Iris pigment epithelial cell (primary cell): ENCODE measurements around the gene A4GNT.
"Not testable (repeated sequence)": the region's sequence is repeated elsewhere in the genome, so short reads cannot be mapped to it uniquely, and the experiment has no call there.

ENCODE experiments used
- DNase-seq: peaks from one replicate; pipeline ENCODE4 v3.0.0-alpha.2; 2011; ENCODE audit warnings: low read depth

Gene A4GNT

DNA sequence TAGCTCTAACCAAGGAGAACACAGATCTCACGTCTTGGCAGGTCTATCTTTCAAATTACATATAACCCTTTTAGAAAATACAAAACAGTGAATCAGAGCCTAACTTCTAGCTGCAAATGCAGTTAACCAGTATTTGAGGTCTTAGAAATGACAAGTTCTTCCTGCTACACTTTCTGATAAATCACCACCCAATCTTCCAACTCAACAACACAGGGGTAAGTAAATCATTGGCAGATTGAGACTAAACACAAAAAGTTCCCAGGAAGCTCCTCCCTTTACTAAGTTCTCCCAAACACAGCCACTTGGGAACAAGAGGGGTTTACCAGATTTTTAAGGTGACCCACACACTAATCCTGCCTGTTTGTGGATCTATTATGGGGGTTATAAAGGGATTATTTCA lies at the start of gene A4GNT:
A4GNT (minus strand) TSS at position 152 of the 400 bp plus-strand sequence. CDS start 1,134 bp downstream, outside the sequence.
- no peak for DNase-seq

DNA sequence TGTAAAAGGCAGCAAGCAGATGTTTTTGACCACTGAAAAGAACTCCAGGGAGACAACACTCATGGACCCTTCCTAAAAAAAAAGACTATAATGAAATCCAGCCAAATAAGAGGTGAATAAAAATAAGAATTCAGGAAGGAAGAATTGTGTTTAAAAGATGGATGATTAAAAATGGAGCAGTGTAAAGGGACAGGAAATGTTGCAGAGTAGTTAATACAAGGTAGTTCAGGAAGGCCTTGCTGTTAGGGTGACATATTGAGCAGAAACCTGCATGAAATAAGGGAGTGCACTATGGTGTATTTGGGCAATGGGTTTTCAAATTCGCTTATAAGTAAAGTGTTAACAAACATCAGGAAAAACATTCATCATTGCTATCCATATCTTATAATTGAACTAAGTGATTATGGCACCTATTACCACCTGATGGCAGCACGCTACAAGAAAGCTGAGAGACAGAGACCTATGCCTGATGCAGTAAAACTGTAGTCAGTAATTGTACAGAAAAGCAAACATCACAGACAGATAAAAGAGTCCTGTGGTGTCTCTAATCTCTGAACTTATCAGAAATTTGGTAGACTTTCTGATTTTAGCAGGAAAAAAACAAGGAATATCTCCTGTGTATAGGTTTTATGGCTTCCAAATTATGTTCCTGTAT lies 48.3 kb upstream of the A4GNT start:
- peak; percentile 61 for DNase-seq

DNA sequence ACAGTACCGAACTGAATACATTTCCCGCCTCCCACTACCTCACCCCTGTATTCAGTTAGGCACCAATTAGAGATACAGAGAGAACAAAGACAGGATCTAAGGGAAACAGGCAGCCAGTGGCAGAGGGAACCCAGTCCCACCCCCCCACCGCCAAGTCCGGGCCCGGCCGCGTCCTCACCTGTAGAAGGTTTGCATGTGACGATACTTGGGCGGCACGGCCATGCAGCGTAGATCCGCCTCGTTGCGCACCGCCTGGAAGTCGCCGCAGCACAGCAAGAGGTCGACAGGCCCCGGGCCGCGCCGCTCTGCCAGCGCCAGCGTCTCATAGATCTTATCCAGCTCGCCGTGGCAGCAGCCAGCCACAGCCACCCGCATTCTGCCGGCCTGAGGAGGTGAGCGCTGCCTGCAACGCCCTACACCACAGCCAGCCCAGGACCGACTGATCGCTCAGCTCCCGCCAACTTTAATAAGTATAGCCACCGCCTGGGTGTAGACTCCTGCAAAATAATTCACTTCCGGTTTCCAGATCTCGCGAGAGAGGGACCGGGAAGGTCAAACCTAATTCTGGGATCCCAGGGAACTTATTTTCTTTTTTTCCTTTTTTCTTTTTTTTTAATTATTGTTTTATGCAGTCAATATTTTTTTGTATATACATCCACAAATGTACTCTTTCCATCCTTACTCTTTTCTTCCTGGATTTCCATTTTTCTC lies 42.4 kb upstream of the A4GNT start, which contains the start of gene DBR1:
DBR1 (minus strand) TSS at position 501 of the 711 bp plus-strand sequence; CDS start at position 375, 126 bp downstream.
- peak; percentile 80 for DNase-seq

DNA sequence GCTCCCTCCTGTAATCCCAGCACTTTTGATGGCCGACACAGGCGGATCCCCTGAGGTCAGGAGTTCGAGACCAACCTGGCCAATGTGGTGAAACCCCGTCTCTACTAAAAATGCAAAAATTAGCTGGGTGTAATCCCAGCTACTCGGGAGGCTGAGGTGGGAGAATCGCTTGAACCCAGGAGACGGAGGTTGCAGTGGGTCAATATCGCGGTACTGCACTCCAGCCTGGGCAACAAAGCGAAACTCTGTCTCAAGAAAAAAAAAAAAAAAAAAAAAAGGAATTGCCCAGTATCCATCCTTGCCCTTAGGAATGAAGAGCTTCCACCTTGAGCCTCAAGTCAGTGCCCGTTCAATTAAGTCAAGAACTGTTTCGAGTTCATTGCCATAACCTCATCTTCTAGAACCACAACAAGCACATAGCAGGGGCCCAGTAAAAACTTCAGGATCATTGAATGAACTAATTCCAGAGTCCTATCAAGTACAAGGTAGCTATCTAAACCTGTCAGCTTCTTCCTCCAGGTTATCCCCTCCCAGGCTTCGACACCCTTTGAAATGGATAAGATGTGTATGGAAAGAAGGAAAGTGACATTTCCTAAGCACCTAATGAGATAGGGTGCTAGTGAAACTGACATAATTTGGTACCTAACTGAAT lies 41.7 kb upstream of the A4GNT start:
- DNase-seq = peak; percentile 9

DNA sequence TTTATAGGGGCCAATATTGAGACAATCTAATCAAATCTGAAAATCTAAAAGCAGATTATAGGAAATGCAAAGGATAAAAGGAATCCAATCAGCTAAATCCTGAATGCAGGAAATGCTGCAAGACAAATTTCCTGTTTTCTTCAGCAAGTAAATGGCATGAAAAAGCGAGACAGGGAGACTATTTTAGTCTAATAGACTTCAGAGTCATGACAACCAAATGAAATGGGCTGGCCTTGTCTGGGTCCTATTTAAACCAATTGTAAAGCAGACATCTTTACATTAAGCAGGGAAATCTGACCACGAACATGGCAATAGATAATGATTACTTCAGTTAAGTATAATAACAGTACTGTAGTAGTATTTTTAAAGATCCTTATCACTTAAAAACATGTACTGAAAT lies 40.4 kb upstream of the A4GNT start:
- DNase-seq = no peak

DNA sequence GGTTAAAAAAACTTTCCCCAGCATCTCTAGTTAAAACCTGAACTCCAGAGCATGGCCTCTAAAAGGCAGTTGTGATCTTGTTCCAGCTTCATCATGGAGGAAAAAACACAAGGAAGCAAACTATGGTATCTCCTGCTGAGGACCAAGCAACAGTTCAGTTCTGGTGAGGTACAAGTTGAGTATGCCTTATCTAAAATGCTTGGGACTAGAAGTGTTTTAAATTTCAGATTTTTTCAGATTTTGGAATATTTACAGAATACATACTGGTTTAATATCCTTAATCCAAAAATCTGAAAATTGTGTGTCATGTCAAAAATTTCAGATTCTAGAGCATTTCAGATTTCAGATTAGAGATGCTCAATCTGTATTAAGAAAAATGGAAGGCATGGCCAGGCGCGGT lies 32.9 kb upstream of the A4GNT start:
- DNase-seq = no peak

DNA sequence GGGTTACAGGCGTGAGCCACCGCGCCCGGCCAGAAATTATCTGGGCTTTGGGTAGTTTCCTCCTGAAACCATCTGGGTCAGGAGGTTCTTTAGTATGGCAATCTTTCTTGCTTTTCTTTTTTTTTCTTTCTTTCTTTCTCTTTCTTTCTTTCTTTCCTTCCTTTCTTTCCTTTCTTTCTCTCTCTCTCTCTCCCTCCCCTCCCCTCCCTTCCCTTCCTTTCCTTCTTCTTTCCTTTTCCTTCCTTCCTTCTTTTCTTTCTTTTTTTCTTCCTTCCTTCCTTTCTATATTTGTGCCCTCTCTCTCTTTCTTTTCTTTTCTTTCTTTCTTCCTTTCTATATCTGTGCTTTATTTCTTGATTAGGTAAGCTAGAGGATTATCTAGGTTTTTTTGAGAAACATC lies 25.6 kb upstream of the A4GNT start:
- DNase-seq = no peak

DNA sequence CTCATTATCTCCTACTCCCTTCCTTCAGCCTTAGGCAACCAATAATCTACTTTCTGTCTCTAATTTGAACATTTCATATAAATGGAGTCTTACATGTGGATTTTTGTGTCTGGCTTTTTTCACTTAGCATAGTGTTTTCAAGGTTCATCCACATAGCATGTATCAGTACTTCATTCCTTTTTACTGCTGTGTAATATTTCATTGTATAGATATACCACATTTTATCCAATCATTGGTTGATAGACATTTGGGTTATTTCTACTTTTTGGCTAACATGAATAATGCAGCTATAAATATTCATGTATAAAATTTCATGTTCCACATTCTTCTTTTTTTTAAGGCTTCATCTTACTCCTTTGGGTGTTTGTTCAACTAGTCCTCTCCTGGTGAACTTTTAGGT lies 22.3 kb upstream of the A4GNT start:
- no peak for DNase-seq

DNA sequence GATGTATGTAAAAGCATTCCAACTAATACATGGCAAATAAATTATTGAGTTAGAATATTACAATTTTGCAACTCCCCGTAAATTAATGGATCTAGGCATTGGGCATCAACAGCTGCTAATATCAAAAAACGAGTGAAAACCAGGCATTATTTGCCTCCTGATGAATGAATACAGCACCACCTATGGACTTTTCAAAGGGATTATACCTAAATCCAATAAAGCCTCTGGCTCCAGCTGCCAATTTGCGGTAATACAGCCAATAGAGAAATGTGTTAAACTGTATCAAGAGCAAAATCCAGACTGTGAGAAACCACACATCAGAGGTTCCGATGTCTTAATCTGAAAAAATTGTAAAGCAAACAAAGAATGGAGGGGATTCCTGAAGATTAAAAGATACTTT lies 16.3 kb upstream of the A4GNT start:
- no peak for DNase-seq

DNA sequence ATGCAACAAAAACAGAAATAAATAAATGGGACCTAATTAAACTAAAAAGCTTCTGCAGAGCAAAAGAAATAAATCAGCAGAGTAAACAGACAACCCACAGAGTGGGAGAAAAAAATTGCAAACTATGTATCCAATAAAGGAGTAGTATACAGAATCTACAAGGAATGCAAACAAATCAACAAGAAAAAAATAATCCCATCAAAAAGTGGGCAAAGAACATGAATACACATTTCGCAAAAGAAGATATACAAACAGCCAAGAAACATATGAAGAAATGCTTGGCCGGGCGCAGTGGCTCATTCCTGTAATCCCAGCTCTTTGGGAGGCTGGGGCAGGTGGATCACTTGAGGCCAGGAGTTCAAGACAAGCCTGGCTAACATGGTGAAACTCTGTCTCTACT lies 10.0 kb upstream of the A4GNT start:
- not testable (repeated sequence) for DNase-seq

DNA sequence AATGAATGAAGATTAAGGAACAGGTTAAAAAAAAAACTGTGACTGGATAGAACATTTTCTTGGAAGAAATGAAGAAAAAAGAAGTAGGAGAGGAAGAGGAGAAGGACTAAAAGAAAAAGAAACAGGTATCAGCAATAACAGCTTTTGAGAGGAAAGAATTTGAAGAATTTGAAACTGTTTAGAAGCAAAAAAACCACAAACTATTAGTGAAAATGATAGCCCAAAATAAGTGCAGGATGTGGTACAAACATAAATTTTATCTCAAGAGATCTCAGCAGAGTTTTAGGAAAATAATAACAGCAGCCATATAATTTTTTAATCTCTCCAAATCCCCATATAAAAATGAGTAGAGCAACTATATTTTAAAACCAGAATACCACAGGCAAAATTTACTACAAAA lies 8.8 kb upstream of the A4GNT start:
- DNase-seq = no peak

DNA sequence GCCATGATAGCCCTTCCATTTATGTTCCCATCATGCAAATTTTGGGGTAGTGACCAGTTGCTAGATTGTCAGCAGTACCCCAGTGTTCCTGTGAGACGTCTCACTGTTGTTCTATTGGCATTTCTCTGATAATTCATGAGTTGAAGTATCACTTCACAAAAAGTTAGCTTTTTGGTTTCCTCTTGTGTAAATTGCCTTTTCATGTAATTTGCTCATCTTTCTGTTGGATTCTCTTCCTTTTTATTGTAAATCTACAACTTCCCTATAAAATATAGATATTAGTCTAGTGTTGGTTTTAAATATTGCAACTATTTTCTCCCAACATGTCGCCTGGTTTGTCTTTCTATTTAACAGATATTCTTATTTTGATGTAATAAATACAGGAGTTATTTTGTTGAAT lies 7.5 kb upstream of the A4GNT start:
- no peak for DNase-seq

DNA sequence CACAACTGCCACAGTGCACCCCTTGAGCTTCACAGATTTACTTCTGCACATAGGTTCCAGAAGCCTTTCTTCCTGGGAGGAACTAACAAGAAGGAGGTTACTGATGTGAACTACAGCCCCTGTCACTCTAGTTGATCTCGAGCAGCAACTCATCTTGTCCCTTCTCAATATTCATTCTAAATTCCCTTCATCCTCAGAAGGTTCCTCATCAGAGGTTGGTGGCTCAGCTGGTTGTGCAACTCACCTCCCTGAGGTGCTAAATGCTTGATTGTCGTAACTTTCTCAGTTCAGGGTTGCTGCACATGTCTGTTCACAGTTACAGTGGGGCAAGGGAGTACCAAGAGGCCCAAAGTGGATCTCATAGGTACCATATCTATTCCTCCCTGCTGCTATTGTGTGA lies 5.7 kb upstream of the A4GNT start:
- DNase-seq = no peak

DNA sequence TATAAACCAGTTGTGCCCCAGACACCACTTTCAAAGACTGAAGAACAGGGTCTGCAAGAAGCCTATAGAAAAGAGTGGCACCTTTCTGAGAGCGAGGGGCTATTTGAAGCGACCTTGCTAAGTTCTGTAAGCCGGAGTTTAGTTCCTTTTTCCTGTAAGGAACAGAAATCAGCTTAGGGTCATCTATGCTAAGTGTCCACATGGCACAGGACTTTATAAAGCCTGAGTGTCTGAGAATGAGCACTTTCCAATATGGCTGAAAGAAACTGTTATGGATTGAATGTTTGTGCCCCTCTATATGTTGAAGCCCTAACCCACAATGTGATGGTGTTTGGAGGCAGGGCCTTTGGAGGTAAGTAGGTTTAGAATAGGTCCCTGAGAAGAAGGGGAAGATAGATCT lies 4.0 kb upstream of the A4GNT start:
- DNase-seq = no peak

DNA sequence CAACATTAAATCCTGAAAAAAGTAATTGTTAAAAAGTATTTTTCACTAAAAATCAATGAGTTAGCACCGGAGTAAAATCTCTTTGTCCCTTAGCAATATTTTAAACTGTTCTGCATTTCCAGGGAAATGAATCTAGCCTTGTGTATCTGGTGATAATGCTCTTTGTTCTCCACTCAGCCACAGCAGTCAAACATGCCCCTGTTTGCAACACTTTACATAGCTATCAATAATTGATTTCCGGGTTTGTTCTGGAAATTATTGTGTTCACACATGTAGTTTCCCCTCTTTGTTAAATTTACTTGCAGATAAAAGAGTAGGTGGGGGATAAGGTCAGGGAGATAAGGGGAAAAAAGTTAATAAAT lies 3.6 kb upstream of the A4GNT start:
- no peak for DNase-seq

DNA sequence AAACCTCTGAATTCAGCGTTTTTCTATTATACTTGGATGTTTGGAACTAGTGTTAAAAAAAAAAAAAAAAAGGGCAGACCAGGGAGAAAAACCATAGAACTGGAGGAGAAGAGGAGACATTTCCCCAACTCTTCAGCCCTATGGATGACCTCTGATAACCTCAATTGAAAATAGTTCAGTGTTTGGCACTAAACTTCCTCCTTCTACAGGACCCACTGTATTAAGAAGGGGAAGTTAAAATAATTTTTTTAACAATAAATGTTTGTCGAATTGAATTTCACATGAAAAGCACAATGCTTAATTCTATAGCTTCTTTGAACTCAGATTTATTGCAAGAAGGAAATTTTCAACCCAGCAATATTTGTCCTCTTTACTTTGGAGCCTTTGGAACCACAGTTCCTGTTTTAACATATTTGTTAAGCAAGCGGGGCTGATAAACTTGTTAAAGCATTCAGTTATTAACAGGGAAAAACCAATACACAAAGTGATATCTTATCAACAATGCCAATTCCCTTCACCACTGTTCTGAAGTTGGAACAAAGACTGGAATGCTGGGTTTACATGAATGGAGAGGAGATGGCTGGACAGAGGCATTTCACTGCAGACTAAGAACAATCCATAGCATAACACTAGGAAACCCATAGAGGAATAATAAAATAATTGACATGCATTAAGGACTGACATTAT lies 3.1 kb upstream of the A4GNT start:
- no peak for DNase-seq

DNA sequence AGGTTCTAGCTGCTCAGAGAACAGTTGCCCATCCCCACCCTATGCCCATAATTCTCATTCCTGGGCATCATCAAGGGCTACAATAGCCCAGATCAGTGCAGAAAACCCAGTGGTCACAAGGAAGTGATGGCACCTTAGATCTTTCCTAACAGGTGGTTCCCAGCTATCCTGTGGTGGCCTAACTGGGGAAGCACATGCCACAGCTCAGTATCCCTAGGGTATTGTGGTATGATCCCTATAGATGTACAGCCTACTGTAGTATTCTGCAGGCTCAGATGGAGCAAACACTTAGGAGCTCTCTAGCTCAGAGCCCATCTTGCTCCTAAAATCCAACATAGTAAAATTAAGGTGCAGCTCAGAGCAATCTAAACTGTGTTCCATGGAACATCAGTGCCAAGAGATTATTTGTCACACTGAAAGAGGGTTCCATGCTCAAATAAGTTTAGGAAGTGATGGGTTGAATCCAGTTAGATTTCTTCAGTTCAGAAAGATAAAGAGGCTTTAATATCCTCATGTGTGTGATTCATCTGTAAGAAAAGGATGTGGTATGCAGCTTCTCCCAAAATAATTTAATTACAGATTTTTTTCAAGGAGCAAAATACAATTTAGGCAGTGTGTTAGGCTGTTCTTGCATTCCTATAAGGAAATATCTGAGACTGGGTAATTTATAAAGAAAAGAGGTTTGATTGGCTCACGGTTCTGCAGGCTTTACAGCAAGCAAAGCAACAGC lies 4.4 kb downstream of the A4GNT start:
- DNase-seq = no peak

DNA sequence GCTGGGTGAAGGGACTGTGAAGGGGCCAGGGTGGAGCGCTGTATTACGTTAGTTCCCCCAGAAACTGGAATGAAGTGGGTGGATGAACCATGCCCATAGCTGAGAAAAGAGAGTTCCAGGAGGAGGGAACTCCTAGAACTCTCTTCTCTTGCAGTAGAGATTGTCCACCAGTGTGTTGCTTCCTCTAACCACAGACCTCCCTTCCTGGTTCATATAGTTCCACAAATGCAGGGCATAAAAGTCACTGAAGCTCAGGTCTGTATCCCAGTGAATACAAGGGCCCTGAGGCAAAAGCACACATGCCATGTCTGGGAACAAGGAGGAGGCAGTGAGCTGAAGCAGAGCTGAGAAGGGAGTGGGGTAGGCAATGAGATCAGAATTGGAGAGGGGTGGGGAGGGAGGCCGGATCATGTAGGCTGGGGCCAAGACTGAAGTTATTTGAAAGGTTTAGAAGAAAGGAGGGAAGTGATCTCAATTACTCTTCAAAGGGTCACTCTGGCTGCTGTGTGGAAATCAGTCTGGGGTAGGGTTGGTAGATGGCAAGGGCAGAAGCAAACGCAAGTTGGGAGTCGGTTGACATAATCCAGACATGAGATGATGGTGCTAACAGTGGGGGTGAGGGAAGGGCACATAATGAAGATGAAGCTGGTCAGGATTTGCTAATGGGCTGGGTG lies 6.5 kb downstream of the A4GNT start:
- peak; percentile 51 for DNase-seq

DNA sequence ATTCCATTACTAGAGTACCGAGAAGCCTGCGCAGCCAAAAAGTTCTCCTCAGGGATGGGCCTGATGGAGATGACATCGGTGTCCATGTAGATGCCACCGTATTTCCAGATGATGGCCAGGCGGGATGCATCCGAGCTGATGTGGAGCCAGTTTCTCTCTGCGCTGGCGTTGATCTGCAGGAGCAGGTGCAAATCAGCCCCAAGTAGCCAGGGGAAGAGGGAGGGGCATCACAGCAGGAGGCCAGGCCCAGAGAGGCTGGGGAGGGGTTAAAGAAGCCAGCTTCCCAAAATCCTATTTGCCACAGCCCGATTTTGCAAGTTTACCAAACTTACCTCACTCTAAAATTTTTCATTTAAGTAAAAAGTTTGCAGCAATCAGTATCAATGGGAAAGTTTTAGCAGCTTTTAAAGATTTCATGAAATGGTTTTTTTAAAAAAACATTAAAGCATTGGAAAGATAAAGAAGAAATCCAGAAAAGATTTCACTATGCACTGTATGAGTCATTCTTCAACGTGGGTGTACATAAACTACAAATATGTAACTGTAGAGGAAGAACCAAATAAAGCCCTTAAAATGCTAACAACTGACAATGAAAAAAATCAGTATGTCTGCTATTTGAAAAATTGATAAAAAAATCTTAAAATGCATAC lies 7.4 kb downstream of the A4GNT start:
- peak; percentile 69 for DNase-seq

DNA sequence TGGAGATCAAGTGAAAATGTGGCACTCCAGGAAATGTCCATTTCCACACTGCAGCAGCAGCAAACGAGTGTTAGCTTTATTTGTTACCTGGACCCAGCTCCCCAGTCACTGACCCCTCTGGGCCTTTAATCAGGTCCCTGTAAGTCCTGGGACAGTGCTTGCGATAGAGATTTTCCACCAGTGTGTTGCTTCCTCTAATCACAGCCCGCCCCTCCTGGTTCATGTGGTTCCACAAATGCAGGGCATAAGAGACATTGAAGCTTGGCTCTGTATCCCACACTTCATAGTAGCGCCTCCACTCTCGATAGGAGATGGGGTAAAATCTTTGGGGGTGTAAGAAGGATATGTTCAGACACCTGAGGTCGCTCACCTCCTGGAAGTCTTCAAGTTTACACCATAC lies 8.0 kb downstream of the A4GNT start:
- no peak for DNase-seq

DNA sequence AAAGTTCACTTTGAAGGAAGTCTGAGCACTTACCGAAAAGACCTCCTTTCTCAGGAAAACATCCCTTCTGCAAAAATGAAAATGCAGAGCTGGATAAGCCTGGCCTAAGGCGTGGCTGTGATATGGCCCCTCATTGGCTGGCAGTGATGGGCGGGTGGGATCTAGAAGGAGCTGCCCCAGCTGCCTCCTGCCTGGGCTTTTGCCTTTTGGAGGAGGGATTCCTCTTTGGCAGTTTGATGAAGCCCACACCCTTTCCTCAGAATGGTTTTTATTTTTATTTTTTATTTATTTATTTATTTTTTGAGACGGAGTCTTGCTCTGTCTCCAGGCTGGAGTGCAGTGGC lies 12.8 kb downstream of the A4GNT start:
- DNase-seq = no peak
